Prostate gland (tissue), 2 donors: Measurements from ENCODE around the gene EEFSEC.

Experiments used
- POLR2A ChIP-seq: fragments of 450-650 bp; IDR thresholded peaks from one replicate; pipeline ENCODE4 v1.6.1; 2016; ENCODE audit warnings: antibody characterized with exemption, mild to moderate bottlenecking
- POLR2AphosphoS5 ChIP-seq: sonication (generic); formaldehyde crosslinking; IDR thresholded peaks from one replicate; pipeline ENCODE4 v1.6.1; 2017; ENCODE audit warnings: antibody characterized with exemption
- TF ChIP-seq, protein P1 (sequence below), 4 experiments: fragments of 200-600 bp in 2 of 4; fragments of 450-650 bp in 2 of 4; sonication (generic) in 2 of 4; IDR thresholded peaks; 1 replicate in 3 of 4; 2 replicates in 1 of 4; pipeline ENCODE4 v1.5.1; 2016 to 2019; ENCODE audit warnings: antibody characterized with exemption in 4 of 4, mild to moderate bottlenecking in 2 of 4, moderate library complexity in 2 of 4

DNA sequence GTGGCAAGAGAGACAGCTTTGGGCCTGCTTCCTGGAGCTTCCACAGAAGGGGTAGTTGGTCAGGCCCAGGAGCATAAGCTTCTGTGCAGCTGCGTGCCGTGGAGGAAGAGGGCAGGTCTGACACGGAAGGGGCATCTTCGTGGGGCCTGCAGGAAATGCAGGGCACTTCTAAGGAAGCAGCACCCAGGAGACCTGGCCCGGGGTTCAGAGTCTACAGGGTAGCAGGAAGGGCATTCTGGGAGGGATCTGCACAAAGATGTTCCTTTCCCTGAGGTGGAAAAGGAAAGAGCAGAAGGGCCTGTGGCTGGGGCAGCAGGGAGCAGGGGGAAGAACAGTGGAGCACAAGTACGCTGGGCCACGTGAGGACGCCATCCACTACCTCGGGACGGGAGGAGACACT is 228.3 kb downstream of the EEFSEC start:
- TF ChIP-seq, protein P1, sequence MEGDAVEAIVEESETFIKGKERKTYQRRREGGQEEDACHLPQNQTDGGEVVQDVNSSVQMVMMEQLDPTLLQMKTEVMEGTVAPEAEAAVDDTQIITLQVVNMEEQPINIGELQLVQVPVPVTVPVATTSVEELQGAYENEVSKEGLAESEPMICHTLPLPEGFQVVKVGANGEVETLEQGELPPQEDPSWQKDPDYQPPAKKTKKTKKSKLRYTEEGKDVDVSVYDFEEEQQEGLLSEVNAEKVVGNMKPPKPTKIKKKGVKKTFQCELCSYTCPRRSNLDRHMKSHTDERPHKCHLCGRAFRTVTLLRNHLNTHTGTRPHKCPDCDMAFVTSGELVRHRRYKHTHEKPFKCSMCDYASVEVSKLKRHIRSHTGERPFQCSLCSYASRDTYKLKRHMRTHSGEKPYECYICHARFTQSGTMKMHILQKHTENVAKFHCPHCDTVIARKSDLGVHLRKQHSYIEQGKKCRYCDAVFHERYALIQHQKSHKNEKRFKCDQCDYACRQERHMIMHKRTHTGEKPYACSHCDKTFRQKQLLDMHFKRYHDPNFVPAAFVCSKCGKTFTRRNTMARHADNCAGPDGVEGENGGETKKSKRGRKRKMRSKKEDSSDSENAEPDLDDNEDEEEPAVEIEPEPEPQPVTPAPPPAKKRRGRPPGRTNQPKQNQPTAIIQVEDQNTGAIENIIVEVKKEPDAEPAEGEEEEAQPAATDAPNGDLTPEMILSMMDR (IDR thresholded peaks at IDR 0.05): no peak
- TF ChIP-seq POLR2A: no peak
- TF ChIP-seq POLR2AphosphoS5: no peak
